HG02588 (cell line): ENCODE measurements around the gene RAD51B.

Source experiments
- ATAC-seq: cut with Tn5 transposase; IDR thresholded peaks from one replicate; pipeline ENCODE4 v1.9.1; 2021; ENCODE audit warnings: mild to moderate bottlenecking, moderate library complexity; ENCODE audit not compliant: unreplicated experiment

Gene RAD51B

DNA sequence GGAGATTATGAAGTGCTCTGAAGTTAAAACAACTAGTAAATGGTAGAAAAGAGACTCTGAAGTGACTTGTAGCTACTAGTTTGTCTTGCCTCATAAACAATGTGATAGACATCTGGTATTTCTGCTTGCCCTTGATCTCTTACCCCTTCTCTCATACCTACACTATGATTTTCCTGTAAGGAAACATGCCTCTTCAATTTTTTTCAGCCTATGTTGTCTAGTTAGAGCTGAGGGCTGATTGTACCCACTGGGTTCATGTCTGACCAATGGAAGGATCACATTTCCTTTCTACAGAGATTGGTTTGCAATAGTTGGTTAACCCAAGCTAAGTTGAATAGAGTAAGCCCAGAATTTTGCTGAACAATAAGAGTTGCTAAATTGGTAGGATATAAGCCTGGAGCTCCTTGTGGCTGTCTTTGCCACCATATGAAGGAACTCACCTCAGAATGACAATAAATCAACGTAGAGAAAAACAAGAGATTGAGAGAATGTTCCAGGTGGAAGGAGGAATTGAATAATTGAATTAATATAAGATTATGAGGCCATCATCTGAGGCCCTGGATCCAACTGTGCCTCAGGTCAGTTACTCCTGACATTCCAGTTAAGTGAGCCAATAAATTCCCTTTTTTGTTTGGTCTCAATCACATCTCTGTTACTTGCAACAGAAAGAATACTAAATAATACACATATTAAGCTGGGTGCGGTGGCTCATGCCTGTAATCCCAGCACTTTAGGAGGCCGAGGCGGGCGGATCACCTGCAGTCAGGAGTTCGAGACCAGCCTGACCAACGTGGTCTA is 626.9 kb downstream of the RAD51B start:
- no peak for ATAC-seq

DNA sequence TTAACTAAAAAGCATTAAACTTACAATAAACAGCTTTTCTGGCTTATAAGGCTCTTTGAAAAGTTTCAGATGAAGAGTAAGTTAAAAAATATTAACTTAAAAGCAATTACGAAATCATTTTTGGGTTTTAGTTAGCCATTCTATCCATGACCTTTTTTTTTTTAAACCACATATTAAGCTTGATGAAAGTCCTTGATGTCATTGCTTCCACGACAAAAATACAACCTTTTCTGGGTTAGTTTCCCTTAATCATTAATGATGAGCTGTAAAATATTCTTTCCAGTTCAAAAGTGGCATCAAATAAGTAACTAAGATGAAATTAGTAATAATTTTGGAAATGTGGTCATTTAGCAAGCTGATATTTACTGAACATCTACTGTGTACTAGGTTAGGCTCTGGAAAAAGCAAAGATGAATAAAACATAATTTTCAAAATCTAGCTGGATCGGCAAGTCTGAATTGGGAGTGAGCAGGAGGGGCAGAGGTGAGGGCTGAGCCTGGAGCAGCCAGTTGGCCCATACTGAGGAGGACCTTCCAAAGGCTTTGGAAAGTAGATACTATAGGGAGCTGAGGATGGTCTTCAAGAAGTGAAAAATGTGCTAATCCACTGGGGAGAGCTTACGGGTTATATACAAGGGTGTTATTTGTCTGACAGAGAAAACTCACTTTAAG is 628.1 kb downstream of the RAD51B start:
- ATAC-seq: no peak

DNA sequence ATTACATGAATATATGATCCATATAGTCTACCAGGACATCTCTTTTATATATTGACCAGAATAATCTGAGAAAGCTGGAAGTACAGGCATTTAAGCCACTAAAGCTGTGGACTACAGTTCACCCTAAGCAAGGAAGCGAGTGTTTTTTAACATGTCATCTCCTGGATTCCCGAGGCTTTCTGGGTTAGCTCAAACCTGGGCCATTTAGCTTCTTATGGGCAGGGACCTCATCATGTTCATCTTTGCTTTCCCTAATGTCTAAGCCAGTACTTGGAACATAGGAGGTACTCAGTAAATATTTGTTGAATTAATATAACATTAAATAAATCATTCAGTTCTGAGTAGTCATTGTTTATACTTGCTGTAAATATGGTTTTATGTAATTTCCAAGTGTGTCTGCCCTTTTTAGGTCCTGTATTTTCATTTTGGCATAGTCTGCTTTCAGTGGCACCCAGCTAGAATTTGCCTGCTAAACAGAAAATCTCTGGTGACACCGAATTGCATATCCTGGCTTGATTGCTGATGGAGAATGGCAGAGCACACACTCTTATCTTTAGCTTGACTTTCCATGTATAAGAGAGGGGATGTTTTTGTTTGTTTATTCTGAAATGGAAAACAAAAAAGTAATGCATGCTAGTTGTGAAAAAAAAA is 628.8 kb downstream of the RAD51B start:
- no peak for ATAC-seq

DNA sequence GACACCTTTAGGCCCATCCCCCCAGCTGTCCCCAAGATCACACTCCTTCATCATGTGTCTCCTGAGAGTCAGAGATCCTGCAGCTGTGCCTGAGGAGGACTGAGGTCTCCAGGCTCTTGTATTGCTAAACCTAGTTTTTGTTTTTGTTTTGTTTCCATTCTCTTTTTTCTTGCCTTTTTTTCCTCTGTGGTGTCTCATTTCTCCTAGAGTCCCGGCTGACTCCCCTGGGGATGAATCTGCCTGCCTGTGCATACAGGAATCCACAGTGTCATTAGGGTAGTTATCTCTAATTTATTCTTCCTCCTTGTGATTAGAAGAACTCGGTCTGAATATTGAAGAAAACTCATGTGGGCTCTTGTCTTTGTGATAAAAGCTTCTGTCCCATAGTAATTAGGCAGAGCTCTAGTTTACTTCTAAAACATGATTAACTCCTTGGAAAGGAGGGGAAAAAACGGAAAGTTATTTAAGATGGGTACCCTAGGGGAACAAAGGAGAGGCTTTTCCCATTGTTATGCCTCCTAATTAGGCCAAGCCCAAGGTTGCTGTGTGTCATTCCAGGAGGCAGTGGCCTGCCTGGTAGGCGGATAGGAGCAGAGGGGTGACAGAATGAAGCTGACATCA is 630.1 kb downstream of the RAD51B start:
- no peak for ATAC-seq

DNA sequence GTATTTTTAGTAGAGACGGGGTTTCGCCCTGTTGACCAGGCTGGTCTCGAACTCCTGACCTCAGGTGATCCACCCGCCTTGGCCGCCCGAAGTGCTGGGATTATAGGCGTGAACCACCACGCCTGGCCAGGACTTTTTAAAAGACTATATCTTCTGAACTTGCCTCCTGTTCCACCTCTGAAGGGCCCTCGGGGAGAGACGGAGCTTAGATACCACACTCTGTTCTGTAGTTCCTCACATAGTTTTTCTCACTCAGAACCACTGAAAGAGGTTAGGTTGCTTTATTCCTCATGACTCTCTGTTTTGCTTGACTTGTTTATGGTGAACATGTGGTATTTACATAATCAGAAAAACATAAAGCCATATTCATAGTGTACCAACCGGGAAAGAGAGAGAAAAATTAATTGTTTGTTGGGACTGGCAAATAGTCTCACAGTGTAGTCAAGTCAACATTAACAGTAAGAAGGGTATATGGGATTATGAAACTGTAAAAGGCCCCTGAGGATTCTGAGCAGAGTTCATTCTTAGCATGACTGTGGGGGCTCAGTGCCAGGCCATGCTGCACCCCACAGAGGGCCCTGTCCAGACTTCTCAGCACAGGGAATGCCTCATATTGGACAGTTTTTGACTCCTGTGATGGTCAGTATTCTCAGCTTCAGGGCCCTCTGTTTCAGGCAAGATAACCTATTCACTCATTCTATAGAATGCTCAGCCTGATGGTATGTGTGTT is 631.0 kb downstream of the RAD51B start:
- no peak for ATAC-seq

DNA sequence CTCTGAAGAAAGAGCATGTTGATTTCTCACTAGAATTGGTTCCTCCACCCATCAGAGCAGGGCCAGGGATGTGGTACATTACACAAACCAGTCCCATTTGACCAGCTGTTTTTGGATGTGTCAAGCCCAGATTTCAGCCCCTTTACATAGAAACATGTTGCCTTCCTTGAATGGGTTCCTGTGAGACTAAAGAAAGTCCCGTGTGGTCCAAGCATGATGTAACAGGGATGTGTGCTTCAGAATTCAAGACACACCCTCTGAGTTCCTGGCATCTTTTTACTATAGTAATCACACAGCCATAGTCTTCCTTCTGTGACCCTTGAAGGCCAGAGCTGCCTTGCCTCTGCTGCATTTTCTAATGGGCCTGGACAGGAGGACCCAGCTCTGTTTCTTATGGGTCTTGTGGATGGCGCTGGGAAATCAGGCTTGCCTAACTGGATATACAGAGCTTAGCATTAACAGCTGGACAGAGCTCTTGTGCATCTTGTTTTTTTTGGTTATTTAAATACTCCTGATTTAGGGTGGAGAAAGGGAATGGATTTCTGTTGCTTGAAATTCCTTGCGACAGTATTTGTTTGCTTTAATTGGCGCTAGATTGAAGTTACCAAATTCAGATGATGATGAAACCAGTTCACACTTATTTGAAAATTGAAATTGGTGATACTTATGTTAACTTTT is 632.3 kb downstream of the RAD51B start:
- ATAC-seq: no peak

DNA sequence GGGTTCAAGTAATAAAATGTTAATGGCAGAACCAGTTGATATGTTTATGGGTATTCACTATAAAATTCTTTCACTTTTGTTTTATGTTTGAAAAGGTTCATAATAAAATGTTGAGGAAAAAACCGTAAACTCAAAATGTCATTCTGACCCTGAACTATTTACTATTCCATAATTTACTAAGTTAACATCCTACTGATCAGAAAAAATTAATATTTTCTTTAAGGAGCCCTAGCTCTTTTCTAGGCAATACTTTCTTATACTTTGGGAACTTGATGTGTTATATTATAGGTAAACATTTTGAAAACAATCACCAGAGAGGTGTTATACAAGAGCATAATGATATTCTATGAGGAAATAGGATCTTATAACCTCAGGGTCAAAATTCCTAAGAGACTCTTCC is 638.7 kb downstream of the RAD51B start:
- ATAC-seq: no peak

DNA sequence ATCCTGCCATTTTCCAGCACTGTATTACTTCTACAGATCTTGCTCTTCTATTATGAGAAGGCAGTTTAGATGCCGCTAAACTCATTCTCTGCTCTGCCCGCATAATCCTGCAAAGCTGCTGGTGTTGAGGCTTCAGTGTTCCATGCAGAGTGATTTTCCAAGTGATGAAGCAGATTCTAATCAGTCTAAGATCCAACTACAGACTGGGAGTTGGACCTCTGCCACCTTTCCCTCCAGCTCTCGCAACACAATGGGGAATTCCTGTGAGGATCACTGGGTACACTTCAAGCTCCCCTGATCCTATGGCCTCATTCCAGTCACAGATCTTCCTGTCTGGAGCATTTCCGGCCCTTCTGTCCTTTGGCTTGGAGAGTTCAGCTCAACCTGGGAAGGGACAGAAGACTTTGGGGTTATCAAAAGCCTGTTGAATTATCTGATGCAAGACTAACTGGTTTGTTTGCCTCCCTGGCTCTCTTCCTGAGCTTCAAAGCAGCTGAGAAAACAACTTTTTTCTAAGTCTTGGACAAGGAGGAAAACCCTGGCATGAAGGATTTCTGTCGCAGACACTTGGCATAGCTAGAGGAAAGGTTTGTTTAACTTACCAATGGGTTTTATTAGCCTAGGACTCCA is 639.4 kb downstream of the RAD51B start:
- ATAC-seq: no peak

DNA sequence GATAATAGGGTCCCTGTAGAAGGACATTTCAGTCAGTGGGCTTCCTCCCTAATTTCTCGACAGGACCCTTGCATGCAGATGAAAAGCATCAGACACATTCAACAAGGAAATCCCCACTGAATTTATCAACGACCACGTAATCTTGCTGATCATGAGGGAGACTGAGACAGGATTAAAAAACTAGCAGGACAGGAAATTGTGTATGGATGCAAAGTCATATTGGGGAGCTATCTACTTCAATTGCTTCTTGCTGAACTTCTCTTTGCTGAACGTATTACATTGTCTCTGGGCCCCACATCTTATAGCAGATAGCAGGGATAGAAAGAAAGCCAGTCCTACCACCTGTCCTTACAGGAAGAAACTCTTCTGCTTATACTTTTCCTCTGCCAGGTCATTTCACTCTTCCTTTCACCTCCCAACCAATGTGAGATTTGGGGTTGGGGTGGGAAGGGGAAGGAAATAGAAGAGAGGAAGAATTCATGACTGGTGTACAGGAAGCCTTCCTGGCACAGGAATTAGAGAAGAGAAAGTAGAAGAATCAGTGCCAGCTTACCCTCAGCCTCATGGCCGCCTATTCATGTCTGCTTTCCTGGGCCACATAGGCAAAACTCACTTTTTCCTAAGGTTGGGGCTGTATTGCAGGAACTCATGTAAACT is 640.0 kb downstream of the RAD51B start:
- no peak for ATAC-seq

DNA sequence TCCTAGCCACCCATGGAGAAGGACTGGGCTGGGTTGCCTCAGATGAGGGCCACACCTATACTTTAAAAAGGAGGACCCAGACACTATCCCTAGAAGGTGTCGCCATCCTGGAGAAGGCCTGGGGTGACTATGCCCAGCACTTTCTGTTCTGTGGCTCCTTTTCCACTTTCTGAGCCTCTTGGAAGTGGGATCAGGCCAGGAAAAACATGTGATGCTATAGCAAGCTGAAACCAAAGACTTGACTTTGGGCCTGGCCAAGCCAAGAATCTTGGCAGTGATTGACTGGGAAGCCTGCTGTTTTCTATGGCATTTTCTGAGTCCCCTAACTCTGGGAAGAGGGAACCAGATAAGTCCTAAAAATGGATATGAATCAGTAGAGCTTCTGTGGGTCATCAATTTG is 641.0 kb downstream of the RAD51B start:
- ATAC-seq: no peak

DNA sequence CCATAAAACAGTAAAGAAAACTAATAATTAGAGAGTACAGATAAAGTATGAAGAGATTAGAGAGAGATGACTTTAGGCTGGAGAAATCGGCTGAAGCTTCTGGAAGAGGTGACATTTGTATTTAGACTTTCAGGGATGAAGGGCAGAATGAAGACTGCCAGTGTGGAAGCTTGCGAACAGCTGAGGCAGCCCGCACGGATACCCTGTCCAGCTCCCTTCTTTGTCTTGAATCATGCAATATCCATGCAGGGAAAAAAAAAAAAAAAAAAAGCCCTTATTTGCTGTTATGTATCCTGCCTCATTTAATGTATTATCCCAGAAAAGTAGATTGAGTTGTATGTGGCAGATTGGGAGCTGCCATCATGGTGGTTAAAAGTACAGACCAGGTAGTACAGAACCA is 641.5 kb downstream of the RAD51B start:
- ATAC-seq: no peak

DNA sequence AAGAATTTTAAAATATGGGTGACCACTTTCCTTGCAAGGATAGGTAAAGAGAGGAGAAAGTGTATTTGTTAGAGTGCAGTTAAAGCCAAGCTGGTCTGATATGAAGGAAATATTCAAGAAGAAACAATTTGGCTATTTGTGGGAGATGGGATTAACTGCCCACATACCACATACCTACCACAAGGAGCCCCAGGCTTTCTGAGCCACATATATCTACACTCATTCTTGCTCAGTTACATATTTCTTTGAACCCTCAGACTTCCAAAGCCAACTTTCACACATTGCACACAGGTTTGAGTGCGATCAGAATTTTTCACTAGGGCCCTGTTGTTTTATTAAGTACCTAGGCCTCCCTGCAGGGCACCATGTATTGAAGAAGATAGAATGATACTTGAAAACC is 643.1 kb downstream of the RAD51B start:
- ATAC-seq: no peak

DNA sequence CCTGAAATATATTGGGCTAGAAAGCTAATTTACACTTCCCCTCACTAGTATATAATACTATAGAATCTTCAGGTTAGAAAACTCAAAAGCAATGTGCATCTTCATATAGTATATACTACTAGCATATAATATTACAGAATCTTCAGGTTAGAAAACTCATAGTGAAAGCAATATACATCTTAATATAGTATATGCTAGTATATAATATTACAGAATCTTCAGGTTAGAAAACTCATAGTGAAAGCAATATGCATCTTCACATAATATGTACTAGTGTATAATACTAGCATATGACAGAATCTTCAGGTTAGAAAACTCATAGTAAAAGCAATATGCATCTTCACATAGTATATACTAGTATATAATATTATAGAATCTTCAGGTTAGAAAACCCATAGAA is 643.7 kb downstream of the RAD51B start:
- no peak for ATAC-seq

DNA sequence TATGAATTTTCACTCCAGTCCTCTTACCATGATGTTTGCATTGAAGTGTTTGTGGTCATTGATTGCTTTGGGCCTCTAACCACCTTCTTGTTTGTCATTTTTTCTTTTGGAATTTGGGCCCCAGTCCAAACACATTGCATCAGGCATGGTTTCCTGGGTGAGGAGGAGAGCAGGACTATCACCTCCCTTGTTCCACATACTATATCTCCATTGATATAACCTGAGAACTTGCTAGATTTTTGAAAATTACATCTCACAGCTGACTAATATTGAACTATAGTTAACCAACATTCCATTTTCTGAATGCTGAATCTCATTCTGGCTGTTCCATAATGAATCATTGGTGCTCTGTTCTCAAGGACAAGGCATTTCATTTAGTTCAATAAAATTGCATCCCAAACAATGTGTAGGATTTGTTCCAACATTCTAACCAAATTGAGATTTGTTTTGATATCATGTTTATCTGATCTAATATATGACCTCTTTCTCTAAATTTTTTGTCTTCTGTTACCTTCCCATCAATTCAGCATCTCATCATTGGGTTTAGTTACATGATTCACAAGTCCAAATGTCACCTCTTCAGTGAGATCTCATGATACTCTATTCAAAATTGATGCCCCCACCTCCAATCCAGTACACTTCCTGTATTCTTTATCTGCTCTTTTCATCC is 644.3 kb downstream of the RAD51B start:
- no peak for ATAC-seq

DNA sequence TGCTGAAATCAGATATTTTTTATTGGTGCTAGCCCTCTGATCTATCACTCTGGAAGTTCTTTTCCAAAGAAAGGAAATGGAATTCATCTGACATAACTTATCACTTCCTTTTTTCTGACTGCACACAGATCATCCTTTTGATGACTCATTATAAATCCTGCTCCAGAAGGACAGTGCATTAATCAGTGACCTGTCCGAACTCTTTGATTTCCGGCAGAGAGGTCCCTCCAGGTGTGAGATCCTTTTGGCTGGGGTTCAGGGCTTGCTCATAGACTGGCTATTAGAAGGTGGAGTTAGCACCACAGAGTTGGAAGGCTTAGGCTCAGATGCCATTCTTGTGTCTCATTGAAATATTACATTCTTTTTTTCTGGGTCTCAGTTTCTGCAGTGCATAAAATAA is 645.1 kb downstream of the RAD51B start:
- no peak for ATAC-seq

DNA sequence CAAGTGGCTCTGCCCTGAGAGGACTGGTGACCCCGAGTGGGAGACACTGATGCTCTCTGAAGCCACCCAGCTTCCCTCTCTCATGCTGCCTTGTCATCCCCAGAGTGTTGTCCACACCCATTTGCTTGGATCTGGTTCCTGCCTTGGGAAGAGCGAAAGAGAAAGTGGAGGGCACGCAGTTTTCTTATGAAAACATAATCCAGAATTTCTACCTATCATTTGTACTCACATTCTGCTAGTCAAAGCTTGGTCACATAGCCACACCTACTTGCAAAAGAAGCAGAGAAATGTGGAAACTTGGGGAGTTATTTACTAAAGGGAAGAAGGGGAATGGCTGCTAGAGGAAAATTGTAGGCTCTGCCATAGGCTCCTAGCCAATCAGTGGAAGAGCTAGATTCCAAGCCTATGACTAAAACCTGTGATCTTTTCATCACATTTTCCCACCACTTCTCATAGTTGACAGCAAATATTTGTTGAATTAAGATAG is 647.0 kb downstream of the RAD51B start:
- no peak for ATAC-seq

DNA sequence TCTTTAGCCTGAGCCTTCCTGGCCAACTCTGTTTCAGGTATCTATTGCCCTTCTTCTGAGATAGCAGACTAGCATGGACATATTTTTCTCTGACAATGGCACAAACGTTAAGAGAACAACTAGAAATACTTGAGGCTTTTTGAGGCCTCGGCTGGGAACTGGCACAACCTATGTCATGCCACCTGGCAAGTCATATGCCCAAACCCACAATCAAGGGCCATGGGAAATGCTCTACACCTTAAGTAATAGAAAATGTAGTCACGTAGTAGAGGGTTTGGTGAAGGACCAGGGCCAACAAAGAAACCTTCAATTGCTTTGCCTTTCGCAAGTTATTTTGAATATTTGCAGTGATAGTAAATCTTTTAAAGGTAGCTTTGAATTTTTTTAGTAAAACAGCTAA is 647.8 kb downstream of the RAD51B start:
- ATAC-seq: no peak

DNA sequence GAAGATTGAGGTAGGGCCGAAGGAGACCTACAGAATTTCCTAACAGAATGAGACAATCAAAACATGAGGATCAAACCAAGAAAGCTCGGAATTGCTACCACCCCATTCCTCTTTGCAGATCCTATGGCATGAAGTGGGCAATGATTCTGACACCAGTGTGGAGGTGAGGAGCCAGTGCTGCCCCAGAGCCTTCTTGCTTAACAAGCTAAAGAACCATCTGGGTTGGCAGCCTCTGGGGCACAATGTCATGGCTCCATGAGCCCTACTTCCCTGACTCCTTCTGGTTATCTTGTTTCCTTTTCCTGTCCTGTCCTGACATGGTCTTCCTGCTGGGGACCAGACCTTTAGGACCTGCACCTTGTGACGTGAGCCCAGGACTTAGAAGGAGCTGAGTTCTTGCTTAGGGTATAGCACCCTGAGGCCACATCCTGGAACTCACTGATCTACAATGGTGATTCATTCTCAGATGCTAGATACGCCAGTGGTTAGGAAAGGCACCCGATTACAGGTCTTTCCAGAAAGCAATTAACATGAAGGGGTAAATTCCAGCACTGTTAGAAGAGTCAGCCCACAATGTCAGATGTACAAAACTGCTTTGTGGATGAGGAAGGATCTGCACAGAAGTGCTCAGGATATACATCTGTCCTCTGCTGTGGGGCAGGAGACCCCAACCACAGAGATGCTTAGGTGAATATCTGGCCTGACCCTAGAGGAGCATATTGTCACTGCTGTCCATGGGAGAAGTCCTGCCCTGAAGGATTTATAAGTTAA is 649.0 kb downstream of the RAD51B start:
- ATAC-seq: no peak
